Stomach (tissue), 9 donors: ENCODE measurements around the gene SPTBN5. TPM values are rescaled to one million over a fixed set of nuclear protein-coding genes. Genes with fewer than 3 reads are reported as not detected.
A peak's percentile ranks its signal among the peaks of the same experiment; 100 is the strongest.

ENCODE experiments used
- DNase-seq, 2 donors: peaks; one replicate each; pipeline versions ENCODE4 v3.0.0 to v3.0.0-alpha.2; 2013 to 2019
- H3K27ac ChIP-seq, 5 donors: fragments of 200-600 bp in 4 of 5; sonication (generic) in 4 of 5; one replicate each; pipeline ENCODE4 v1.5.1; 2013 to 2019; ENCODE audit warnings: mild to moderate bottlenecking in 1 of 5, moderate library complexity in 1 of 5
- H3K27me3 ChIP-seq, 3 donors: fragments of 200-600 bp; sonication (generic); one replicate each; pipeline ENCODE4 v1.5.1; 2017 to 2019; ENCODE audit warnings: mixed run types in 1 of 3
- H3K36me3 ChIP-seq, 4 donors: fragments of 200-600 bp; sonication (generic); 1 replicate in 3 of 4; 2 replicates in 1 of 4; pipeline ENCODE4 v1.5.1; 2016 to 2019
- H3K4me1 ChIP-seq, 4 donors: fragments of 200-600 bp; sonication (generic); one replicate each; pipeline ENCODE4 v1.5.1; 2016 to 2019
- H3K4me3 ChIP-seq, 4 donors: fragments of 200-600 bp; sonication (generic) in 3 of 4; one replicate each; pipeline ENCODE4 v1.5.1; 2016 to 2019; ENCODE audit warnings: mild to moderate bottlenecking in 1 of 4
- H3K9me3 ChIP-seq, 4 donors: fragments of 200-600 bp; sonication (generic); one replicate each; pipeline ENCODE4 v1.5.1; 2016 to 2019
- EP300 ChIP-seq: sonication (generic); formaldehyde crosslinking; IDR thresholded peaks from one replicate; pipeline ENCODE4 v1.6.1; 2017; ENCODE audit warnings: antibody characterized with exemption
- POLR2A ChIP-seq, 4 donors: fragments of 450-650 bp; IDR thresholded peaks; one replicate each; pipeline ENCODE4 v1.6.1; 2016; ENCODE audit warnings: antibody characterized with exemption in 4 of 4, control low read depth in 2 of 4, mild to moderate bottlenecking in 1 of 4, moderate library complexity in 1 of 4
- POLR2AphosphoS5 ChIP-seq, 3 donors: sonication (generic); formaldehyde crosslinking; IDR thresholded peaks; one replicate each; pipeline ENCODE4 v1.6.1; 2016; ENCODE audit warnings: antibody characterized with exemption in 3 of 3
- WGBS, 5 donors: extraction: QIAGEN DNeasy Blood & Tissue Kit in 3 of 5; methylation state at CpG; one replicate each; pipeline versions ENCODE4 v1.1.5 to v1.1.7; 2013 to 2018; 5-methylcytosine and 5-hydroxymethylcytosine counted together
- intact Hi-C: fragments of 100-400 bp; cut with DNase I; formaldehyde crosslinking; loops from one replicate; pipeline ENCODE4 v1.15.1; 2023; ENCODE audit warnings: low total_unique reads
- polyA plus RNA-seq, 3 donors: library from polyadenylated mRNA; stranded (reverse); fragments of 200-250 nt; gene quantifications; one replicate each; pipeline ENCODE4 v1.2.3, GENCODE V29; 2013
- total RNA-seq, 5 donors: library from RNA; depleted of rRNA; stranded (reverse); fragments of >200 nt; gene quantifications; one replicate each; pipeline versions ENCODE4 v1.1.0 to v1.2.3, GENCODE V29; 2014 to 2016
- TF ChIP-seq, protein P1 (sequence below), 7 experiments: fragments of 450-650 bp in 4 of 7; fragments of 200-600 bp in 3 of 7; sonication (generic) in 3 of 7; IDR thresholded peaks; one replicate each; pipeline ENCODE4 v1.5.1; 2016 to 2019; ENCODE audit warnings: antibody characterized with exemption in 7 of 7, control low read depth in 2 of 7, mild to moderate bottlenecking in 1 of 7
- donor health status: healthy with polysubstance abuse.
- donor health status: Bipolar disorder and iron deficiency.
- donor health status: healthy.

The SPTBN5 gene
- total and polyA plus RNA-seq, 8 donors, result 0.29 to 4.9 (median 2.6) TPM; not detected in 1

DNA sequence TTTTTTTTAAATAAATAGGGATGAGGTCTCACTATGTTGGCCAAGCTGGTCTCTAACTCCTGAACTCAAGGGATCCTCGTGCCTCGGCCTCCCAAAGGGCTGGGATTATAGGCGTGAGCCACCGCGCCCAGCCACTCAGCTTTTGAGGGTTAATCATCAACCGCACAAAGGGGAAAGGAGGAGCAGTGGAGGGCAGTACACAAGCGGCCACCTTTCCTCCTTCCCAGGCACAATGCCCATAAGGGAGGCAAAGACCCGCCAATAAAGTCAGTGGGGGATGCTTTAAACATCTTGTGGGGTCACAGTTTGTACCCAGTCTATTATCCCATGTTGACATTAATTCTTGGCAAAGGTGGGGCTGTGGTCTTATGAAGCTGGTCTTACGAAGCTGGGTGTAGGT, 46.1 kb upstream of the SPTBN5 start:
- no peak for DNase-seq
- H3K4me3 ChIP-seq, result no peak overlapping the region
- H3K9me3 ChIP-seq, result no peaks in the 10 kb centered on the region
- intact Hi-C loops, result no loop called here
- peaks cover 6 to 20% (median 15%) of the 10 kb centered on the region in 4 donors for H3K4me1 ChIP-seq
- WGBS, 5 donors, result 86 to 93% (median 89%) methylated on average over 9 of the region's 9 CpGs
- H3K27ac ChIP-seq, result peak overlapping the region in 2 of 5 donors; percentile 19 to 20
- no peak for TF ChIP-seq POLR2A (IDR thresholded peaks at IDR 0.05)
- H3K27me3 ChIP-seq, result no peaks in the 10 kb centered on the region
- H3K36me3 ChIP-seq, result peaks cover 3 to 36% (median 30%) of the 10 kb centered on the region in 4 donors

DNA sequence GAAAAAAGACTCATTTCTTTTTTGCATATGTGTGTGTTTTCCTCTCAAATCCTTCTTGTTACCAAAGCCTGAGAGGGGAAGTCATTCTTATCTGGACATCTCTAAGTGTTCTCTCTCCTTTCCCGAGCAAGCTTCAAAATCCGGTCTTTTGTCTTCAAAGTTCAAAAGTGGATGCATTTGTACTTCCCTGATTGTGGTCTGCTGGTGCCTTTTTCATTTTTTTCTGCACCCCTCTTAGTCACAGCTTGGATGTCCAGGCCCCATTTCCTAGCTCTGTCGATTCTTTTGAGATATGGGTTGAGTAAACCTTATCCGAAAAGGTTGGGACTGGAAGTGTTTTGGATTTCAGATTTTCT, 43.7 kb upstream of the SPTBN5 start:
- Histone ChIP-seq H3K9me3 (no peaks in the 10 kb centered on the region), H3K4me1 (peaks cover 20 to 29% (median 24%) of the 10 kb centered on the region in 4 donors), H3K27me3 (no peaks in the 10 kb centered on the region), H3K27ac (peak overlapping the region in 4 of 5 donors; percentile 62 to 79 (median 75)), H3K4me3 (no peak overlapping the region), H3K36me3 (peaks cover 3 to 28% (median 25%) of the 10 kb centered on the region in 4 donors)
- 70 to 78% (median 74%) methylated on average over 4 of the region's 4 CpGs for WGBS, 5 donors
- DNase-seq, result no peak
- intact Hi-C loops, result no loop called here
- TF ChIP-seq POLR2A (IDR thresholded peaks at IDR 0.05), result no peak
- TF ChIP-seq POLR2AphosphoS5 (IDR thresholded peaks at IDR 0.05), result no peak
- TF ChIP-seq, protein P1, sequence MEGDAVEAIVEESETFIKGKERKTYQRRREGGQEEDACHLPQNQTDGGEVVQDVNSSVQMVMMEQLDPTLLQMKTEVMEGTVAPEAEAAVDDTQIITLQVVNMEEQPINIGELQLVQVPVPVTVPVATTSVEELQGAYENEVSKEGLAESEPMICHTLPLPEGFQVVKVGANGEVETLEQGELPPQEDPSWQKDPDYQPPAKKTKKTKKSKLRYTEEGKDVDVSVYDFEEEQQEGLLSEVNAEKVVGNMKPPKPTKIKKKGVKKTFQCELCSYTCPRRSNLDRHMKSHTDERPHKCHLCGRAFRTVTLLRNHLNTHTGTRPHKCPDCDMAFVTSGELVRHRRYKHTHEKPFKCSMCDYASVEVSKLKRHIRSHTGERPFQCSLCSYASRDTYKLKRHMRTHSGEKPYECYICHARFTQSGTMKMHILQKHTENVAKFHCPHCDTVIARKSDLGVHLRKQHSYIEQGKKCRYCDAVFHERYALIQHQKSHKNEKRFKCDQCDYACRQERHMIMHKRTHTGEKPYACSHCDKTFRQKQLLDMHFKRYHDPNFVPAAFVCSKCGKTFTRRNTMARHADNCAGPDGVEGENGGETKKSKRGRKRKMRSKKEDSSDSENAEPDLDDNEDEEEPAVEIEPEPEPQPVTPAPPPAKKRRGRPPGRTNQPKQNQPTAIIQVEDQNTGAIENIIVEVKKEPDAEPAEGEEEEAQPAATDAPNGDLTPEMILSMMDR (IDR thresholded peaks at IDR 0.05), result no peak
- no peak for TF ChIP-seq EP300

DNA sequence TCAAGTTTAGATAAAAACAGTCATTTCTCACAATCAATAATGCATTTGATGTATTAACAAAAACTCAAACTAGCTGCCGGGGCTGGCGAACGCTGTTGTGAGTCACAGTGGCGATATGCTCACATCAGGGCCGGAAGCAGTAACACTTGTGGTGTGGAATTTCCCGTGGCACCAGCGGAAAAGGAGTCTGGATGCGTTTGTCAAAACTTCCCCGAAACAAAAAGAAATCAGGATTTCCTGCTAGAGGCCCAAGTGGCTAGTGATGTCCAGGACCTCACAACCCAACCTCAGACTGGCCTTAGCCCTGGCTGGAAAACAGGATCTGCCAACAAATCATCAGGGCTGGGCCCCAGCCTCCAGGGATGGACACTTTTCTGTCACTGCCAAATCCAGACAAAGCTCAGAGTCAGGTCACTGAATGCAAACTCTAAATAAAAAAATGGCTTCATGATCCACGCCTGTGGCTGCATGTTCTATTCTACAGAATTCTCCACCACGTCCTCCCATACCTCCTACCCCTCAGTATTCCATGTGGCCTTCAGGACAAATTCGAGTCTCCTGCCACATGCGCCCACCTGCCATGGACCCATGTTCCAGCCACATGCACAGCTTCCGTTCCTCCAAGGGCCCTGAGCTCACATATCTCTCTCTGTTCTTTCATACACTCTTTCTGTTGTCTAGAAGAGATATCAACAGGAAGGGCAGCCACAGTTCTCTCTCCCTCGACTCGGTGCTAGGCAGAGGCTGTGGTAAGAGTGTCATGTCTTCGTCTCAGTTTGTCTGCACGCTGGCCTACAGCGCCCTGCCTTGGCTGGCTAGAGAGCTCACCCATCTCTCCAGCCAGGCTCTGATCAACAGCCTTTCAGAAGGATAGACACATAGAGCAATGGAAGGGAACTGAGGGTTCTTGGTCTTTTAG, 43.1 kb upstream of the SPTBN5 start:
- DNase-seq, result peak; percentile 48 to 61

DNA sequence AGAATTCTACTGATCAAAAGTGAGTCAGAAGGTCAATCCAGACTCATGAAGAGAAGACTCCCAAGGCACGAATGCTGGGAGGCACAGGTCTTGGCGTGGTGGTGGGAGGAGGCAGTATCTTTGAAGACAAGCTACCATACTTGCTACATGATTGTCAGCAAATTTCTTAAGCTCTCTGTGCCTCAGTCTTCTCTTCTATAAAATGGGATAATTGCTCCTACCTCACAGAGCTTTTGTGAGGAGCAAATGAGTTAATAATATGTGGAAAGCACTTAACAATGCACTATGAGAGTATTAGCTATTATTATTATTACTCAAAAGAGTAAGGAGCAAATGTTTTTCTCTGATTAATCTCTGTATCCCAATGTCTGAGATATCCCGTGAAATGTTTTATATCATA, 42.3 kb upstream of the SPTBN5 start:
- Histone ChIP-seq H3K4me1 (peaks cover 21 to 37% (median 31%) of the 10 kb centered on the region in 4 donors), H3K36me3 (peaks cover 0 to 16% (median 12%) of the 10 kb centered on the region in 4 donors), H3K4me3 (no peak overlapping the region), H3K9me3 (no peaks in the 10 kb centered on the region), H3K27ac (peak overlapping the region in 4 of 5 donors; percentile 62 to 79 (median 75)), H3K27me3 (no peaks in the 10 kb centered on the region)
- DNase-seq, result no peak
- WGBS, 5 donors, result 86 to 93% (median 90%) methylated on average over 3 of the region's 3 CpGs
- intact Hi-C loops, result no loop called here
- TF ChIP-seq EP300 (no peak), POLR2AphosphoS5 (IDR thresholded peaks at IDR 0.05) (no peak), POLR2A (IDR thresholded peaks at IDR 0.05) (no peak)
- TF ChIP-seq, protein P1 (IDR thresholded peaks at IDR 0.05), result no peak

More for the DNA sequence above, 43.1 kb upstream of the SPTBN5 start:
- WGBS, 5 donors, result 70 to 76% (median 72%) methylated on average over 19 of the region's 19 CpGs
- Histone ChIP-seq H3K4me3 (no peak overlapping the region), H3K4me1 (peaks cover 21 to 34% (median 27%) of the 10 kb centered on the region in 4 donors), H3K27ac (peak overlapping the region; percentile 34 to 79 (median 72)), H3K9me3 (no peaks in the 10 kb centered on the region), H3K27me3 (no peaks in the 10 kb centered on the region), H3K36me3 (peaks cover 3 to 23% (median 19%) of the 10 kb centered on the region in 4 donors)
- TF ChIP-seq POLR2A (IDR thresholded peaks at IDR 0.05), result no peak
- no peak for TF ChIP-seq EP300
- peak in 1 of 3 donors; percentile 31 for TF ChIP-seq POLR2AphosphoS5 (IDR thresholded peaks at IDR 0.05)
- TF ChIP-seq, protein P1 (IDR thresholded peaks at IDR 0.05), result no peak
- intact Hi-C loops, result no loop called here
